ENCODE data around the gene NSUN3. TPM values are rescaled to one million over a fixed set of nuclear protein-coding genes. Genes with fewer than 3 reads are reported as not detected.

The NSUN3 gene
- total and polyA plus RNA-seq, 10 of the 15 experiments (the other 5 are each of a cell fraction or from before 2014, with no cell fraction given) = 9.1 to 20.3 (median 11.7) TPM

DNA sequence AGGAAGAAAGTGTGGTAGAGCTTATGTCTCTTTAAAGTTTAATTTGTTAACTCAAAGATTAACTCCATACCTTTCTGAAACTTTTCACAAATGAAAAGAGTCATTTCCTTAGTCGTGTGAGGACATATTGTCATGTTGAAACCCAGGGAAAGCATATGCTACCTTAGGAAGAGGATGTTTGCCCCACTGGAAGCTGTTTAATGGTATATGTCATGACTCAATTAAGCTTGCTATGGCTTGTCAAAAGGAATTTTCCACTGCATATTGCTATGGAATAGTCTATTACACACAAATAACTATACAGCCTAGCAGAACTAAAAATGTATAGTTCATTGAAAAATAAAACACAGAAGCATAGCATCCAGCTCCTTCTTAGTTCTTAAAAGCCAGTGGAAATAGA lies 69.9 kb downstream of the NSUN3 start:
- RAD21 ChIA-PET (ENCODE audit: unreplicated experiment) = interaction anchor here (1.2 kb wide), 2 partner anchors 39 to 63 kb away, joined by 4 to 5 read pairs; no protein-coding TSS in a partner anchor
- Histone ChIP-seq H3K27ac (ENCODE audit: control insufficient read depth, insufficient read depth) (no peak overlapping the region), H3K79me2 (ENCODE audit: control insufficient read depth, insufficient read depth, low read length) (no peaks in the 10 kb centered on the region), H3K9ac (ENCODE audit: control insufficient read depth, insufficient read depth, low read length) (no peak overlapping the region), H3K4me3 (no peak overlapping the region), H3K4me1 (ENCODE audit: control insufficient read depth, insufficient read depth, low read length) (no peaks in the 10 kb centered on the region), H4K20me1 (ENCODE audit: control insufficient read depth, insufficient read depth) (no peaks in the 10 kb centered on the region), H3K4me2 (ENCODE audit: control insufficient read depth, insufficient read depth) (no peak overlapping the region), H3K9me3 (replicated peaks; ENCODE audit: control insufficient read depth, insufficient read depth, low read length) (no peaks in the 10 kb centered on the region), H3K36me3 (ENCODE audit: control insufficient read depth in 2 of 2, insufficient read depth in 2 of 2, low read length in 1 of 2) (peaks cover 0 to 3% of the 10 kb centered on the region in 2 experiments; a peak in 1 of 4 replicates), H2AFZ (ENCODE audit: control insufficient read depth, low read depth, low read length) (no peak overlapping the region), H3K27me3 (replicated peaks in 1 of 2; ENCODE audit: control insufficient read depth in 2 of 2, insufficient read depth in 2 of 2, low read length in 1 of 2) (no peaks in the 10 kb centered on the region)
- DNase-seq (ENCODE audit: low read depth, low spot score) (no peak), ATAC-seq (peak; percentile 34; the same call in 1 of the 3 replicates), FAIRE-seq (peak; percentile 49)
- TF ChIP-seq CREM (IDR thresholded peaks at IDR 0.05; ENCODE audit: low read depth) (no peak), BHLHE40 (IDR thresholded peaks at IDR 0.05; ENCODE audit: borderline replicate concordance in 1 of 2, low read depth in 2 of 2, low read length in 1 of 2) (no peak), ZNF622 (IDR thresholded peaks at IDR 0.05) (no peak), E2F4 (IDR thresholded peaks at IDR 0.05; ENCODE audit: low read depth, low read length) (no peak), JUND (IDR thresholded peaks at IDR 0.05; ENCODE audit: low read depth, low read length) (no peak), ZBED1 (IDR thresholded peaks at IDR 0.05; ENCODE audit: borderline replicate concordance) (no peak), YY1 (IDR thresholded peaks at IDR 0.05; ENCODE audit: low read depth, low read length) (no peak), SREBF1 (IDR thresholded peaks at IDR 0.05; ENCODE audit: low read length) (no peak), CEBPB (IDR thresholded peaks at IDR 0.05; ENCODE audit: borderline replicate concordance in 1 of 2, low read depth in 2 of 2, low read length in 2 of 2) (no peak)
- TF ChIP-seq, protein P1, sequence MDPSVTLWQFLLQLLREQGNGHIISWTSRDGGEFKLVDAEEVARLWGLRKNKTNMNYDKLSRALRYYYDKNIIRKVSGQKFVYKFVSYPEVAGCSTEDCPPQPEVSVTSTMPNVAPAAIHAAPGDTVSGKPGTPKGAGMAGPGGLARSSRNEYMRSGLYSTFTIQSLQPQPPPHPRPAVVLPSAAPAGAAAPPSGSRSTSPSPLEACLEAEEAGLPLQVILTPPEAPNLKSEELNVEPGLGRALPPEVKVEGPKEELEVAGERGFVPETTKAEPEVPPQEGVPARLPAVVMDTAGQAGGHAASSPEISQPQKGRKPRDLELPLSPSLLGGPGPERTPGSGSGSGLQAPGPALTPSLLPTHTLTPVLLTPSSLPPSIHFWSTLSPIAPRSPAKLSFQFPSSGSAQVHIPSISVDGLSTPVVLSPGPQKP (IDR thresholded peaks at IDR 0.05; ENCODE audit: low read depth, low read length) = no peak
- CTCF ChIA-PET = interaction anchor here (0.8 to 1.4 kb wide), 4 partner anchors 15 to 138 kb away, joined by 3 read pairs; no protein-coding TSS in a partner anchor
- SMC1A ChIA-PET (ENCODE audit: uncharacterized antibody, unreplicated experiment) = interaction anchor here (0.7 to 1.7 kb wide), 7 partner anchors 20 to 130 kb away, joined by 3 to 5 read pairs (median 4); no protein-coding TSS in a partner anchor
- no TSS peak for BruUV-seq (replicated peaks)
- intact Hi-C loops (cut with micrococcal nuclease; ENCODE audit: unreplicated experiment) = no loop called here
- POLR2A ChIA-PET = no interaction called here
- WGBS (ENCODE audit: insufficient coverage, insufficient replicate concordance, low lambda C conversion rate, missing lambda C conversion rate) = 43% methylated on average over 1 of the region's 1 CpG
- in situ Hi-C loops (cut with MboI) = no loop called here
